ENCODE results near the gene RAB44.

Gene RAB44

GRCh38 chr6:36751091-36751490 lies 53.5 kb downstream of the RAB44 start:
- no peak for TF ChIP-seq CTCF (conservative IDR thresholded peaks at IDR 0.05; ENCODE audit: low read length)
- no peak for DNase-seq (ENCODE audit: low read depth)
- no peak overlapping the region for H3K4me3 ChIP-seq (ENCODE audit: low read length)

GRCh38 chr6:36751833-36752186 lies 54.2 kb downstream of the RAB44 start:
- no peak for TF ChIP-seq CTCF (conservative IDR thresholded peaks at IDR 0.05; ENCODE audit: low read length)
- no peak for DNase-seq (ENCODE audit: low read depth)

GRCh38 chr6:36752187-36752885 lies 54.7 kb downstream of the RAB44 start:
- DNase-seq (ENCODE audit: low read depth), result no peak
- no peak for TF ChIP-seq CTCF (conservative IDR thresholded peaks at IDR 0.05; ENCODE audit: low read length)
- no peak overlapping the region for H3K4me3 ChIP-seq (ENCODE audit: low read length)

More at GRCh38 chr6:36751833-36752186, 54.2 kb downstream of the RAB44 start:
- no peak overlapping the region for H3K4me3 ChIP-seq (ENCODE audit: low read length)

- no peak for DNase-seq (ENCODE audit: low read depth)
- H3K4me3 ChIP-seq (ENCODE audit: low read length), result no peak overlapping the region
- TF ChIP-seq CTCF (conservative IDR thresholded peaks at IDR 0.05; ENCODE audit: low read length), result no peak
Measured at GRCh38 chr6:36752886-36753506, 55.4 kb downstream of the RAB44 start.

GRCh38 chr6:36753671-36754405 lies 56.2 kb downstream of the RAB44 start:
- no peak overlapping the region for H3K4me3 ChIP-seq (ENCODE audit: low read length)
- TF ChIP-seq CTCF (conservative IDR thresholded peaks at IDR 0.05; ENCODE audit: low read length), result no peak
- no peak for DNase-seq (ENCODE audit: low read depth)

GRCh38 chr6:36754582-36755434 lies 57.2 kb downstream of the RAB44 start:
- TF ChIP-seq CTCF (conservative IDR thresholded peaks at IDR 0.05; ENCODE audit: low read length), result no peak
- no peak overlapping the region for H3K4me3 ChIP-seq (ENCODE audit: low read length)
- DNase-seq (ENCODE audit: low read depth), result no peak

Data from AG10803 (cell line).